ENCODE results near the gene JAK1.

GRCh38 chr1:64829411-64830029 lies 136.8 kb downstream of the JAK1 start:
- TF ChIP-seq ZBTB7A (IDR thresholded peaks at IDR 0.05; ENCODE audit: low read depth) = no peak
- no peak for TF ChIP-seq RAD21 (IDR thresholded peaks at IDR 0.05; ENCODE audit: low read depth)
- TF ChIP-seq CREB1 (IDR thresholded peaks at IDR 0.05; ENCODE audit: low read depth) = no peak
- TF ChIP-seq YY1 (IDR thresholded peaks at IDR 0.05; ENCODE audit: low read depth) = no peak
- no peak for TF ChIP-seq TAF1 (IDR thresholded peaks at IDR 0.05; ENCODE audit: low read depth)
- no peak for TF ChIP-seq EP300 (IDR thresholded peaks at IDR 0.05; ENCODE audit: borderline replicate concordance)
- no peak for TF ChIP-seq USF1 (IDR thresholded peaks at IDR 0.05)
- no peak for TF ChIP-seq CEBPB (IDR thresholded peaks at IDR 0.05)
- TF ChIP-seq TCF12 (IDR thresholded peaks at IDR 0.05; ENCODE audit: low read depth) = no peak
- TF ChIP-seq MAX (IDR thresholded peaks at IDR 0.05) = no peak
- no peak for TF ChIP-seq FOXM1 (IDR thresholded peaks at IDR 0.05; ENCODE audit: borderline replicate concordance, low read depth)
- TF ChIP-seq TEAD4 (IDR thresholded peaks at IDR 0.05) = no peak
- no peak for TF ChIP-seq REST (IDR thresholded peaks at IDR 0.05; ENCODE audit: low read depth)

Measured in Ishikawa (cell line).